ENCODE results near the gene TMF1. TPM values are rescaled to one million over a fixed set of nuclear protein-coding genes. Genes with fewer than 3 reads are reported as not detected.

TMF1 gene
- total RNA-seq, 4 donors from 2014 or later: 36.8 to 49.5 (median 47.1) TPM

- no peak overlapping the region for H3K4me3 ChIP-seq
- DNase-seq: no peak
- peaks cover 0 to 48% (median 0%) of the 10 kb centered on the region in 3 donors for H3K36me3 ChIP-seq
- H3K27ac ChIP-seq: no peak overlapping the region
- TF ChIP-seq POLR2A (IDR thresholded peaks at IDR 0.05): no peak
- TF ChIP-seq CTCF (IDR thresholded peaks at IDR 0.05): no peak
- no peaks in the 10 kb centered on the region for H3K27me3 ChIP-seq
- no peaks in the 10 kb centered on the region for H3K9me3 ChIP-seq
- H3K4me1 ChIP-seq: no peaks in the 10 kb centered on the region
These were observed 63.4 kb downstream of the TMF1 start for GRCh38 chr3:68988740-68989139.

- TF ChIP-seq CTCF (IDR thresholded peaks at IDR 0.05) (no peak), POLR2A (IDR thresholded peaks at IDR 0.05) (no peak)
- Histone ChIP-seq H3K4me3 (no peak overlapping the region), H3K27ac (no peak overlapping the region), H3K4me1 (no peaks in the 10 kb centered on the region), H3K36me3 (peaks cover 0 to 44% (median 0%) of the 10 kb centered on the region in 3 donors), H3K9me3 (no peaks in the 10 kb centered on the region), H3K27me3 (no peaks in the 10 kb centered on the region)
- no peak for DNase-seq
These were observed 64.8 kb downstream of the TMF1 start for GRCh38 chr3:68987322-68987721.

- TF ChIP-seq CTCF (IDR thresholded peaks at IDR 0.05) (no peak), POLR2A (IDR thresholded peaks at IDR 0.05) (no peak)
- peaks cover 0 to 50% (median 0%) of the 10 kb centered on the region in 3 donors for H3K36me3 ChIP-seq
These were observed 65.5 kb downstream of the TMF1 start for GRCh38 chr3:68986496-68987208.

GRCh38 chr3:68985146-68985790 is 66.9 kb downstream of the TMF1 start:
- no peaks in the 10 kb centered on the region for H3K4me1 ChIP-seq
- H3K4me3 ChIP-seq: no peak overlapping the region
- peaks cover 0 to 63% (median 0%) of the 10 kb centered on the region in 3 donors for H3K36me3 ChIP-seq
- no peaks in the 10 kb centered on the region for H3K9me3 ChIP-seq
- DNase-seq: no peak
- TF ChIP-seq POLR2A (IDR thresholded peaks at IDR 0.05): no peak
- TF ChIP-seq CTCF (IDR thresholded peaks at IDR 0.05): no peak
- no peaks in the 10 kb centered on the region for H3K27me3 ChIP-seq
- no peak overlapping the region for H3K27ac ChIP-seq

More at GRCh38 chr3:68986496-68987208, 65.5 kb downstream of the TMF1 start:
- Histone ChIP-seq H3K4me1 (no peaks in the 10 kb centered on the region), H3K4me3 (no peak overlapping the region), H3K9me3 (no peaks in the 10 kb centered on the region), H3K27me3 (no peaks in the 10 kb centered on the region), H3K27ac (no peak overlapping the region)
- no peak for DNase-seq

GRCh38 chr3:68984011-68984530 is 68.1 kb downstream of the TMF1 start:
- H3K9me3 ChIP-seq: no peaks in the 10 kb centered on the region
- no peak overlapping the region for H3K27ac ChIP-seq
- H3K4me3 ChIP-seq: no peak overlapping the region
- peaks cover 0 to 72% (median 0%) of the 10 kb centered on the region in 3 donors for H3K36me3 ChIP-seq
- H3K27me3 ChIP-seq: no peaks in the 10 kb centered on the region
- TF ChIP-seq CTCF (IDR thresholded peaks at IDR 0.05): no peak
- TF ChIP-seq POLR2A (IDR thresholded peaks at IDR 0.05): no peak
- H3K4me1 ChIP-seq: no peaks in the 10 kb centered on the region
- no peak for DNase-seq

Measured in Peyer's patch (tissue), 4 donors.